Measurements from ENCODE around the gene AGBL4. TPM values are rescaled to one million over a fixed set of nuclear protein-coding genes. Genes with fewer than 3 reads are reported as not detected.

Gene AGBL4
- total RNA-seq, 1 donor from 2014 or later = not detected

- H3K9me3 Mint-ChIP-seq (ENCODE audit: unreplicated experiment) = peaks cover 2% of the 10 kb centered on the region
- DNase-seq (ENCODE audit: extremely low spot score, unreplicated experiment) = no peak
- H3K27me3 Mint-ChIP-seq (ENCODE audit: unreplicated experiment) = no peaks in the 10 kb centered on the region
- no peak for TF ChIP-seq CTCF (IDR thresholded peaks at IDR 0.05)
- no peak overlapping the region for H3K27ac Mint-ChIP-seq (ENCODE audit: unreplicated experiment)
- H3K4me3 Mint-ChIP-seq (ENCODE audit: unreplicated experiment) = no peak overlapping the region
- H3K4me1 Mint-ChIP-seq (ENCODE audit: unreplicated experiment) = no peaks in the 10 kb centered on the region
- H3K36me3 Mint-ChIP-seq (ENCODE audit: unreplicated experiment) = no peaks in the 10 kb centered on the region
Measured at GRCh38 chr1:48920851-48921250, 1102.9 kb downstream of the AGBL4 start.

DNA sequence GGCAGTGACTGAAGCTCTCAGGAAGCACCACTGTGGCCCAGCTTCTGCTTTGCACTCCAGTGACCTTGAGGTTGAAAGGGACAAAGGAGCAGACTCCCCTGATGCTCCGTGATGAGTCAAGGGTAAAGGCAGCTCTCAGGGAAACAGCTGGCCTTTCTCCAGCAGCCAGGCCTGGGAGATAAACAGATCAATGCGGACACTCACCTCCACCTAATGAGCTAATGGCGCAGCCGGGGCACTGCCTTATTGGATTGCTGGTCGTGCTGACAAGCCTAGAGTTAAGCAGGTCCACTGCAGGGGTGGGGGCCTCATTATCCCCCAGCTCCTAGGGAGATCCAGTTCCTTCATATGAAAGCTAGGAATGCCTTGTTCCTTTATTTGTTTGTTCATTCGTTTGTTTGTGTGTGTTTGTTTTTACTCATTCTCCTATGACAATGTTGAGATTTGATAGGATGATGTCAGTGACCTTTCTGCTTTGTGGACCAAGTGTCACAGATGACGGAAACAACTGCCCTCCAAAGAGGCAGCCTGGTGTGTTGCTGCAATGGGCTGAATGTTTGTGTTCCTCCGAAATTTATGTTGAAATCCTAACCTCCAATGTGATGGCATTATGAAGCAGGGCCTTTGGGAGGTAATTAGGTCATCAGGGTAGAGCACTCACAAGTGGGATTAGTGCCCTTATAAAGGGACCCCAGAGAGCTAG, 1105.7 kb downstream of the AGBL4 start:
- Mint-ChIP-seq H3K9me3 (ENCODE audit: unreplicated experiment) (no peaks in the 10 kb centered on the region), H3K36me3 (ENCODE audit: unreplicated experiment) (no peaks in the 10 kb centered on the region), H3K27me3 (ENCODE audit: unreplicated experiment) (no peaks in the 10 kb centered on the region), H3K4me1 (ENCODE audit: unreplicated experiment) (no peaks in the 10 kb centered on the region), H3K27ac (ENCODE audit: unreplicated experiment) (no peak overlapping the region), H3K4me3 (ENCODE audit: unreplicated experiment) (no peak overlapping the region)
- DNase-seq (ENCODE audit: extremely low spot score, unreplicated experiment) = no peak
- no peak for TF ChIP-seq CTCF (IDR thresholded peaks at IDR 0.05)

GRCh38 chr1:48917070-48917454, 1106.7 kb downstream of the AGBL4 start:
- no peaks in the 10 kb centered on the region for H3K4me1 Mint-ChIP-seq (ENCODE audit: unreplicated experiment)
- H3K27me3 Mint-ChIP-seq (ENCODE audit: unreplicated experiment) = no peaks in the 10 kb centered on the region
- no peak for TF ChIP-seq CTCF (IDR thresholded peaks at IDR 0.05)
- H3K36me3 Mint-ChIP-seq (ENCODE audit: unreplicated experiment) = no peaks in the 10 kb centered on the region
- H3K27ac Mint-ChIP-seq (ENCODE audit: unreplicated experiment) = no peak overlapping the region
- no peak for DNase-seq (ENCODE audit: extremely low spot score, unreplicated experiment)
- H3K4me3 Mint-ChIP-seq (ENCODE audit: unreplicated experiment) = no peak overlapping the region
- H3K9me3 Mint-ChIP-seq (ENCODE audit: unreplicated experiment) = no peaks in the 10 kb centered on the region

GRCh38 chr1:48916130-48917069, 1107.4 kb downstream of the AGBL4 start:
- no peaks in the 10 kb centered on the region for H3K4me1 Mint-ChIP-seq (ENCODE audit: unreplicated experiment)
- peak; percentile 23 for TF ChIP-seq CTCF (IDR thresholded peaks at IDR 0.05)
- no peaks in the 10 kb centered on the region for H3K36me3 Mint-ChIP-seq (ENCODE audit: unreplicated experiment)
- H3K4me3 Mint-ChIP-seq (ENCODE audit: unreplicated experiment) = no peak overlapping the region
- H3K9me3 Mint-ChIP-seq (ENCODE audit: unreplicated experiment) = no peaks in the 10 kb centered on the region
- DNase-seq (ENCODE audit: extremely low spot score, unreplicated experiment) = no peak
- no peak overlapping the region for H3K27ac Mint-ChIP-seq (ENCODE audit: unreplicated experiment)
- no peaks in the 10 kb centered on the region for H3K27me3 Mint-ChIP-seq (ENCODE audit: unreplicated experiment)

DNA sequence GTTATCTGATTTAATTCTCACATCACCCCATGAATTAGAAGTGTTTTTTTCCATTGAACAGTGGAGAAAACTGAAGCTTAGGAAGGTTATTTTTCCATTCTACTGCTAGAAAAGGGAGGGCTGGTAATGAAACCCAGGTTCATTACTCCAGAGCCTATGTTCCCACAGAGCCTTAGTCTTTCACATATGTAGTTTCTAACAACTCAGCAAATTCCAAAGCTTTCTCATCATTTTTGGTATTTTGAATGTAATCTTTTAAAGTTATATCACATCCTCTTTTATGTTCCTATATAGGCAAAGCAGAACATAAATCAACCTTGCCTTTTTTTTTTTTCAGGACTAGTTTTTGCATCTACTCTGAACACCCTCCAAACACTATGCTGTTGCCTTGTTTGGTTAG, 1115.1 kb downstream of the AGBL4 start:
- no peaks in the 10 kb centered on the region for H3K27me3 Mint-ChIP-seq (ENCODE audit: unreplicated experiment)
- H3K4me3 Mint-ChIP-seq (ENCODE audit: unreplicated experiment) = no peak overlapping the region
- H3K4me1 Mint-ChIP-seq (ENCODE audit: unreplicated experiment) = no peaks in the 10 kb centered on the region
- DNase-seq (ENCODE audit: extremely low spot score, unreplicated experiment) = no peak
- TF ChIP-seq CTCF (IDR thresholded peaks at IDR 0.05) = no peak
- no peaks in the 10 kb centered on the region for H3K9me3 Mint-ChIP-seq (ENCODE audit: unreplicated experiment)
- H3K36me3 Mint-ChIP-seq (ENCODE audit: unreplicated experiment) = no peaks in the 10 kb centered on the region
- H3K27ac Mint-ChIP-seq (ENCODE audit: unreplicated experiment) = no peak overlapping the region

All from osteocyte (in vitro differentiated cells).